ENCODE results near the gene RBM42.

- TF ChIP-seq EZH2phosphoT487 (IDR thresholded peaks at IDR 0.05; ENCODE audit: insufficient read depth, low read depth) (no peak), EZH2 (IDR thresholded peaks at IDR 0.05; ENCODE audit: insufficient read depth, poor library complexity, severe bottlenecking) (no peak)
Observed at GRCh38 chr19:35637165-35637564, 8.3 kb downstream of the RBM42 start.
